Stimulated activated CD4-positive, alpha-beta T cell treated with anti-CD3 and anti-CD28 coated beads, Interleukin-1b, Interleukin-23, amount 100 ng/mL, for 48 hours (primary cell): ENCODE measurements around the gene SLC37A2.
"Not testable (repeated sequence)": the region's sequence is repeated elsewhere in the genome, so short reads cannot be mapped to it uniquely, and the experiment has no call there.

Experiments used
- DNase-seq: peaks from one replicate; pipeline ENCODE4 v3.0.0-alpha.2; 2020

The SLC37A2 gene

GRCh38 chr11:125085301-125086081, 22.4 kb downstream of the SLC37A2 start:
- DNase-seq = no peak

GRCh38 chr11:125086633-125087296, 23.7 kb downstream of the SLC37A2 start:
- DNase-seq = no peak

- DNase-seq = no peak
Measured at GRCh38 chr11:125088123-125088522, 25.0 kb downstream of the SLC37A2 start.

- DNase-seq = no peak
Measured at GRCh38 chr11:125088576-125089455, 25.7 kb downstream of the SLC37A2 start.

GRCh38 chr11:125089481-125089880, 26.4 kb downstream of the SLC37A2 start:
- DNase-seq = not testable (repeated sequence)

- DNase-seq = not testable (repeated sequence)
Measured at GRCh38 chr11:125090151-125090550, 27.0 kb downstream of the SLC37A2 start.

- DNase-seq = no peak
Measured at GRCh38 chr11:125090816-125091215, 27.7 kb downstream of the SLC37A2 start.

- DNase-seq = no peak
Measured at GRCh38 chr11:125091247-125091876, 28.3 kb downstream of the SLC37A2 start.

GRCh38 chr11:125091877-125092664, 29.0 kb downstream of the SLC37A2 start:
- no peak for DNase-seq

GRCh38 chr11:125092669-125093068, 29.6 kb downstream of the SLC37A2 start:
- no peak for DNase-seq

- DNase-seq = no peak
Measured at GRCh38 chr11:125093502-125093901, 30.4 kb downstream of the SLC37A2 start.

- no peak for DNase-seq
Measured at GRCh38 chr11:125094731-125095130, 31.6 kb downstream of the SLC37A2 start.

GRCh38 chr11:125100136-125100535, 37.0 kb downstream of the SLC37A2 start:
- DNase-seq = no peak

GRCh38 chr11:125101596-125101995, 38.5 kb downstream of the SLC37A2 start:
- DNase-seq = no peak

- DNase-seq = no peak
Measured at GRCh38 chr11:125102025-125102424, 38.9 kb downstream of the SLC37A2 start.

GRCh38 chr11:125102510-125102909, 39.4 kb downstream of the SLC37A2 start:
- no peak for DNase-seq

- DNase-seq = no peak
Measured at GRCh38 chr11:125105926-125106325, 42.8 kb downstream of the SLC37A2 start.

- DNase-seq = no peak
Measured at GRCh38 chr11:125108469-125108868, 45.4 kb downstream of the SLC37A2 start.

GRCh38 chr11:125110506-125110905, 47.4 kb downstream of the SLC37A2 start:
- DNase-seq = peak; percentile 16

- DNase-seq = no peak
Measured at GRCh38 chr11:125111001-125111342, 47.9 kb downstream of the SLC37A2 start.

- DNase-seq = peak; percentile 98
Measured at GRCh38 chr11:125111343-125112207, 48.5 kb downstream of the SLC37A2 start, which contains the start of gene TMEM218. Gene TMEM218 (minus strand): TSS chr11:125111626. CDS start chr11:125102241, 9,385 bp downstream.
